Activated T-helper 1 cell treated with Interleukin-2 at 50 U/mL for 16 hours (primary cell): ENCODE data around the gene YEATS2.
"Not testable (repeated sequence)": the region's sequence is repeated elsewhere in the genome, so short reads cannot be mapped to it uniquely, and the experiment has no call there.

ENCODE experiments used
- DNase-seq: peaks from one replicate; pipeline ENCODE4 v3.0.0-alpha.2; 2020; ENCODE audit warnings: low read depth

The YEATS2 gene

DNA sequence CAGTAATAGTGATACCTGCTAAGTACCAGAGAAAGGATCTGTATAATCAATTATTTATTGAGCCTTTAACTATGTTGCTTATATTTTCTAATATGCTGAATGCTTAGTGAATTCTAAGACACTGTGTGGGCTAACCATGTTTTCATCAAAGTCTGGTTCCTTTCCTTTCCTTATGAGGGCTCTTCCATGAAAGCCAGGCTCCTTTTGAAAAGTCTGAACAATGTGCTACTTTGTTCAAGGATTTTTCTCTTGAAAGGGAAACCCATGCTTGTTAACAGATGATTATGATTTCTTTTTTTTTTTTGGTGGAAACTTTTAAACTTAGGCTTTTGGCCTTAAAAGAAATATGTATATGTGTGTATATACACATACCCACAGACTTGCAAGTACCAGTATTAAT is 17.0 kb downstream of the YEATS2 start:
- no peak for DNase-seq

DNA sequence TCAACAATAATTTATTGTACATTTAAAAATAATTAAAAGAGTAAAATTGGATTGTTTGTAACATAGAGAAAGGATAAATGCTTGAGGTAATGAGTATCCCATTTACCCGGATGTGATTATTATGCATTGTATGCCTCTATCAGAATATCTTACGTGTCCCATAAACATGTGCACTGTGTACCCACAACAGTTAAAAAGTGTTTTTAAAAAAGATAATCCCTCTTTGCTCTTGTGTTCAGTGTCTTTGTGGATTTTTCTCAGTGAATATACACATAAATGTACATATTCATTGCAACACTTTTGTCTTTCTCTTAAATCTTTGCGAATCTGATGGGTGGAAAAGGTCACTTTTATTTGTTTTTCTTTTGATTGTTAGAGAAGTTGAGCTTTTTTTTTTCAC is 20.4 kb downstream of the YEATS2 start:
- no peak for DNase-seq

- DNase-seq, result no peak
Measured at GRCh38 chr3:183725387-183725786, 27.8 kb downstream of the YEATS2 start.

- DNase-seq, result no peak
Measured at GRCh38 chr3:183728204-183728603, 30.6 kb downstream of the YEATS2 start.

DNA sequence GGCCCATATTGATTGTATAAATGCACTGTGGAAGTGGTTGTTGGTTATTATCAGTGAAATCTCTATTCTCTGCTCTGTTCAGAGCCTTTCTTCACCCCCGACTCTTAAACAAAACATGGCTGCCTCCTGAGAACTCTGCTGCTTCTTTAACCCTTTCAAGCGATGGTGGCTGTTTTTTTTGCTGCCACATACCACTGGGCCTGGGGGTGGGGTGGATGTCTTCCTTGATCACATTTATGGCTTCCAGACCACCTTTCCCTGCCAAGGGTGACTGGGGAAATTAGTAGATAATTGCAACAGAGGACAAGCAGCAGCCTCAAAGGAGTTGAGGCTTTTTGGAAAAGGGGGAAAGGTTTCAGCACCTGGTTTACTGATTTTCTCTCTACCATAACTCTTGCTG is 32.8 kb downstream of the YEATS2 start:
- DNase-seq, result no peak

DNA sequence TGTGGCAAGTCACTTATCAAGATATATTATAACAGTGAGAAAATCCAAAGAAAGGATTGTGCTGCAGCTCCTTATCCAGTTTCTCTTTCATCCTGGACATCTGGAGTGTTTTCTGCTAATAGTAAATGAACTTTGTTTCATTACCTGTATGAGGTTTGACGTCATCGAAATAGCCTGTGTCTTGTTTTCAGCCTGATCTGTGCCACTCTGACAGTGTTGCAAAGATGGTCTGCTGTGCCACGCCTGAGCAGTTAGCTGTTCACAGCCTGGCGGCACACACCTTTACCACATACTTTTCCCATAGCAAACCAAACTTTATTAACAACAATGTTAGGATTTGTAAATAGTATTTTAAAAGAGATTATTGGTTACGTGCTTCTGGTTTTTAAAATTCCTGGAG is 34.0 kb downstream of the YEATS2 start:
- DNase-seq, result no peak

DNA sequence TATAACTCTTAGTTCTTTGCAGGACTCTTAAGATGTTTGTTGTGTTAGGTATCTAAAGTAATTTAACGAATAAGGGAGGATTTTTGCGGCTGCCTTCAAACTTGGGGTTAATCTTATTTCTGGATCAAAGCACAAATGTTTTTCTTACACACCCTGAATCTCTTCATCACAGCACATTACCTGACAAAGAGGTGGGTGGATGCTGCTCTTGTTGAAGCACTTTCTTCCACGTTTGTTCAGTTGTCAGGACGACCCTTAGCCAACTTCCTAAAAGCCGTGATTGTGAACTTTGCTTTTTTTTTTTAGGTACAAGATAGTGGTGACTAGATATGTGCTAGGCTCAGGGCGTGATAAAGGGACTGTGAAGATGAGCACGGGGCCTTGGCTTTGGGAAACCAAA is 36.0 kb downstream of the YEATS2 start:
- no peak for DNase-seq

- no peak for DNase-seq
Measured at GRCh38 chr3:183734750-183735494, 37.3 kb downstream of the YEATS2 start.

DNA sequence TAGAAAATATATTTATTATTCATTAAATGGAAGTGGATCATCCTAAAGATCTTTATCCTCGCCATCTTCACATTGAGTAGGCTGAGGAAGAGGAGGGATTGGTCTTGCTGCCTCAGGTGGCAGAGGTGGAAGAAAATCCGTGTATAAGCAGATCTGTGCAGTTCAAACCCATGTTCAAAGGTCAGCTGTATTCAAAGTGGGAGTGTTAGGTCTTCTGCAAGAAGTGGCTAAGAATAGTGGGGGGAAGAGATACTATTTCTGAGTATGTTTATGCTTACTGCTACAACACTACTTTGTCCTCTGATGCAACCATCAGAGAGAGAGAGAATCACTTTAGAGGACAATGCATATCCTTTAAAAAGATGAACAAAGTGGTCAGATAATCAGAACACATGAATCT is 39.5 kb downstream of the YEATS2 start:
- no peak for DNase-seq

GRCh38 chr3:183740154-183740553 is 42.6 kb downstream of the YEATS2 start:
- DNase-seq, result not testable (repeated sequence)

- no peak for DNase-seq
Measured at GRCh38 chr3:183743231-183743630, 45.6 kb downstream of the YEATS2 start.

DNA sequence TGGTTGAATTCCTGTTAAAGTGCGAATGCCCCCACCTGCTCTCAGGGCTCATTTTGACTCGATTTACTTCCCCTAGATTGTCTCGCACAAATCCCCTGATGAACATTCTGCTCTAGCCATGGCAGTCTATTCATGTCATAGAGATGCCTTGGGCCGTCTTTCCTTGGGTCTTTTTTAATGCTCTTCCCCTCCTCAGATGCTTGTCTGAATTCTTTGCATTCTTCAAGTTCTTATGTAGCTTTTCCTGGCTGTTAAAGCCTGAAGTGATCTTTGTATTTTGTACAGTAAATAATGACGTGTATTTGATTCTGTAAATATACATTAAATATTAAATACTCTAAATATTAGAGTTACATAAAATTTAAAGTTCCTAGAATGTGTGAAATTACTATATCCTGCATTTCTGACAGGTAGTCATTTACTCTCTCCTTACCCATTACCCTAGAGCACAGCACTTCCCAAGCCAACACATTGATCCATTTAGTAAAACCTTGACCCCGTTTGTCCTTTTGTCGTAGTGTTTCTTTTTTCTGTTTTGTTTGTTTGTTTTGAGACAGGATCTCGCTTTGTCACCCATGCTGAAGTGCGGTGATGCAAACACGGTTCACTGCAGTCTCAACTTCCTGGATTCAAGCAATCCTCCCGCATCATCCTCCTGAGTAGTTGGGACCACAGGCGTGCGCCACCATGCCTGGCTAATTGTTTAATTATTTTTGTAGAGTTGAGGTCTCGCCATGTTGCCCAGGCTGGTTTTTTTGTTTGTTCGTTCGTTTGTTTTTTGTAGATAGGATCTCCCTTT is 47.9 kb downstream of the YEATS2 start:
- DNase-seq, result no peak

DNA sequence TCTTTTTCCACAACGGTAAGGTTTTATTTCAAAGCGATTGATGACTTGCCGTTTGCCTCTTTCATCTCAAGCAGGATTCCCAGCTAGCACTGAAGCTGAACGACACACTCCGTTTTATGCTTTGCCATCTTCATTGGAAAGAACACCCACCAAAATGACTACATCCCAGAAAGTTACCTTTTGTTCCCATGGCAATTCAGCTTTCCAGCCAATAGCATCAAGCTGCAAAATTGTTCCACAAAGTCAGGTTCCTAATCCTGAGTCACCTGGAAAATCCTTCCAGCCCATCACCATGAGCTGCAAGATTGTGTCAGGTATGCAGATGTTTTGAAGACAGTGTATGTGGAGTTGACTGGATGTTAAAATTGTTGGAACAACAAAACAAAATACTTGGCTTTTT is 56.5 kb downstream of the YEATS2 start:
- DNase-seq, result no peak

GRCh38 chr3:183762304-183762703 is 64.7 kb downstream of the YEATS2 start:
- no peak for DNase-seq

DNA sequence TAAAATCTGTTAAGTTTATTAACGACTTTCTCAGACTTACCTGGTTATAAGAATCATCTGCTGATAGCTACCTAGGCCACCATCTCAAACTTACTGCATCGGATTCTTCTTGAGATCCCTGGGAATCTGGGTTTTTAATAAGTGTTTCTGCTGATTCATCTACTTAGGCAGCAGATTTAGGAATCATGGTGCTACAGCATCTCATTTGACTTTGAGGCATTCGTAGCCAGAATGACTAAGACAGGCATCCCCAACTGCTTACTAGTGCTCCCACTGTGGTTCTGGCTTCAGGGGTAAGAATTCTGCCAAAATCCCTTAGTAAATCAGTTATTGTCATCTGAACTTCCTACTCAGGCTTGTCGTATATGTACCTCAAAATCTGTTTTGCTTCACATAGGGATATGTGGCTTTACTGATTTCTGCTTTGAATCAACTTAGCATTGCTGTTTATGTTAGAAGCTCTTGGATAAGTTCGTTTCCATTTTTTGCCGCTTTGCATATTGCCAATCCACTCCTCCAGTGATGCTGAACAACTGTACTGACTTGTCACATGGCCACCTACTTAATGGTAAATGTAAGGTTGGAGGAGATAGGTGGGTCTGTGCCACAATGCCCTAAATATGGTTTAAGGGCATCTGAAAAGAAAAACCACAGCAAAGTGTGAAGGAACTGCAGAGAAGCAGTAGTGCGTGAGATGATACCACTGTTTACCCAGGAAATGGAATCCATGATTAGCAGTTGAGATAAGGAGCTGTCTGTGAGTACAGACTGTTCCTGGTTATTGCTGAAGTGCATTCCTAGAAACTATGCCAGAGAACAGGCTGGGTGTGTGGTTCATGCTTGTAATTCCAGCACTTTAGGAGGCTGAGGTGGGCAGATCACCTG is 67.5 kb downstream of the YEATS2 start:
- DNase-seq, result no peak

GRCh38 chr3:183766107-183766506 is 68.5 kb downstream of the YEATS2 start:
- no peak for DNase-seq

DNA sequence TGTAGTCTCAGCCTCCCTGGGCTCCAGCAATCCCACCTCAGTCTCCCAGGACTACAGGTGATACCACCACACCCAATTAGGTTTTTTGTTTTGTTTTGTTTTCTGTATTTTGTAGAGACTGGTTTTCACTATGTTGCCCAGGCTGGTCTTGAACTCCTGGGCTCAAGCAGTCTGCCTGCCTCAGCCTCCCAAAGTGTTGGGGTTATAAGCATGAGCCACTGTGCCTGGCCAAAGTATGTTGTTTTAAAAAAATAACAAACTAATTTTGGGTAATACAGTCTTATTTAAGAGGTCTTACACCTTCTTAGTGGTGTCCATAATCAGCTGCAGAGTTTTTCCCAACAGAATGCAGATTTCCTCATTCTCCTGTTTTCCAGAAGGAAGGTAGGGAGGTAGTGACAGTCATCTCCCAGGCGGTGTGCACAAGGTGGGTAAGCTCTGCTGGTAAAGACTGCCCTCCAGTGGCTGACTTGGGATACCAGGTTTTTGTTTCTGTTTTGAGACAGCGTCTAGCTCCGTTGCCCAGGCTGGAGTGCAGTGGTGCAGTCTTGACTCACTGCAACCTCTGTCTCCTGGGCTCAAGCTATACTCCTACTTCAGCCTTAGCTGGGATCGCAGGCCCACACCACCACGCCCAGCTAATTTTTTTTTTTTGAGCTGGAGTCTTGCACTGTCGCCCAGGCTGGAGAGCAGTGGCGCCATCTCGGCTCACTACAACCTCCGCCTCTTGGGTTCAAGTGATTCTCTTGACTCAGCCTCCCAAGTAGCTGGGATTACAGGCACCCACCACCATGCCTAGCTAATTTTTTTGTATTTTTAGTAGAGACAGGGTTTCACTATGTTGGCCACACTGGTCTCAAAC is 69.4 kb downstream of the YEATS2 start:
- DNase-seq, result peak; percentile 38

DNA sequence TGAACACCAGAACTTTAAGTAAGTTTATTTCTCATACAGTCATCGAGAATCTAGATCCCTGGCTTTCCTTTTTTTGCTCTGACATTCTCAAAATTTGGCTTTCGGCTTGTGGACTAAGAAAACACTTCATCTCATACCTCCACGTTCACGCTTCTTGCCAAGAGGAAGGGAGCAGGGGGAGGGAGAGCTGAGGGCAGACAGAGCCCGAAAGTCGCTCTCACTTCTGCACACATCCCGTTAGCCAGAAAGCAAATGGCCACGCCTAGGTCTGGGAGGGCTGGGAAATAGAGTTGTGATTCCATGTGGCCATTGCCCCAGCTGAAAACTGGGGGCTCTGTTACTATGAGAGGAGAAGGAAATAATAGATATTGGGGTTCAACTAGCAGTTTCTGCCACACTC is 70.5 kb downstream of the YEATS2 start:
- DNase-seq, result no peak

GRCh38 chr3:183769453-183769852 is 71.9 kb downstream of the YEATS2 start:
- DNase-seq, result no peak

GRCh38 chr3:183774631-183775030 is 77.0 kb downstream of the YEATS2 start:
- DNase-seq, result no peak

GRCh38 chr3:183775781-183776180 is 78.2 kb downstream of the YEATS2 start:
- no peak for DNase-seq

- DNase-seq, result not testable (repeated sequence)
Measured at GRCh38 chr3:183776451-183776850, 78.9 kb downstream of the YEATS2 start.
